Activated naive CD8-positive, alpha-beta T cell treated with anti-CD3 and anti-CD28 coated beads, Interleukin-2, amount 10 ng/mL, durations not matched to agents 7 days and 5 days (primary cell): ENCODE measurements around the gene ALG8. TPM values are rescaled to one million over a fixed set of nuclear protein-coding genes. Genes with fewer than 3 reads are reported as not detected.

Source experiments
- ATAC-seq: fragments of 150-1000 bp; cut with Tn5 transposase; one replicate; pipeline ENCODE4 v1.10.0; 2021; ENCODE audit warnings: low read depth, moderate library complexity
- POLR2A ChIA-PET: fragments of 350-600 bp; sonication (Branson Sonifier 250); formaldehyde crosslinking; loops from one replicate; lab custom pipeline; 2021; ENCODE audit warnings: antibody characterized with exemption; lab: Charles Lee
- DNase-seq: peaks from one replicate; pipeline ENCODE4 v3.0.0; 2021
- H3K27ac Mint-ChIP-seq: one replicate; pipeline ENCODE4 v1.8.0; 2022; ENCODE audit warnings: mild to moderate bottlenecking, mixed read lengths
- H3K27me3 Mint-ChIP-seq: one replicate; pipeline ENCODE4 v1.8.0; 2022; ENCODE audit warnings: mild to moderate bottlenecking, moderate library complexity, mixed read lengths
- H3K36me3 Mint-ChIP-seq: one replicate; pipeline ENCODE4 v1.8.0; 2021; ENCODE audit warnings: mild to moderate bottlenecking, mixed read lengths
- H3K4me1 Mint-ChIP-seq: one replicate; pipeline ENCODE4 v1.8.0; 2021; ENCODE audit warnings: mixed read lengths
- H3K4me3 Mint-ChIP-seq: one replicate; pipeline ENCODE4 v1.8.0; 2022; ENCODE audit warnings: mild to moderate bottlenecking, moderate library complexity, mixed read lengths
- H3K9me3 Mint-ChIP-seq: one replicate; pipeline ENCODE4 v1.8.0; 2021; ENCODE audit warnings: mixed read lengths
- total RNA-seq, 2 experiments: library from RNA; stranded (reverse); gene quantifications; one replicate each; pipeline ENCODE4 v1.2.3, GENCODE V29; 2021

The ALG8 gene
- total RNA-seq, 2 experiments from 2014 or later: 36.7 to 44.3 TPM

DNA sequence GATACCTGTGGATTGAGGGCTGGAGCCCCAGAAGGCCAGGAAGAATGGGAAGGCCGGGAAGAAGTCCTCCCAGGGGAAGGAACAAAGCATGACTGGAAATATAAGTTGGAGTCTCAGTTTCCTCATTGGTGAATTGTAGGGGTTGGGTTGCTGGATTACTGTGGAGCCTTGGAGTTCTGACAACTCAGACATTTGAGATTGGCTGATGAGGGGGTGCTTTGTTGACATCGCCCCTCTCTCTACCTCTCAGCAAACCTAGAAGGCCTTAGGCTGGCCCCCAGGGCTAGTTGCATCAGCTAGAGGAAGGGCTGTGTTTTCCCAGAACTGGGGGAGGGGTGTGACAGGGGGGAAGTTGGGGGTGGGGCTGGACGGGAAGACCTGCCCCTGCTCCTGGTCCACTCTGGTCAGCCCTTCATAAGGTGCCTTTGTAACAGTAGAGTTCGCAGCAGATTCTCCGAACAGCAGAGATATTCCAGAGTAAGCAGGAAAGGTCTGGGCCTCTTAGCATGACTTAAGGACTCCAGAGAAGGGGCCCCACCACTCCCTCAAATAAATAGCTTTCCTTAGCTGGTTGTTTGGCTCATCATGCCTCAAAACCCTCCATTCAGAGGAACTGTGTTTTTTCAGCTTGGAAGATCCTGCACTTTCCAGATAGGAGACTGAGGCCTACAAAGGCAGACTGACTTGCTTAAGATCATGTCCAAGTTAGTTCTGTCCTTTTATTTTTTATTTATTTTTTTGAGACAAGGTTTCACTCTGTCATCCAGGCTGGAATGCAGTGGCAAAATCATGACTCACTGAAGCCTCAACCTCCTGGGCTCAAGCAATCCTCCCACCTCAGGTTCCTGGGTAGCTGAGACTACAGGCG lies 88.2 kb downstream of the ALG8 start:
- DNase-seq: no peak
- Mint-ChIP-seq H3K36me3 (peaks cover 3% of the 10 kb centered on the region), H3K9me3 (no peaks in the 10 kb centered on the region), H3K27ac (peak overlapping the region; percentile 60), H3K4me1 (peaks cover 7% of the 10 kb centered on the region), H3K27me3 (peaks cover under 1% of the 10 kb centered on the region), H3K4me3 (no peak overlapping the region)
- no peak for ATAC-seq
- POLR2A ChIA-PET: no interaction called here

Other genes starting within 250 kb of the ALG8 start
- gene INTS4, start 145.0 kb downstream of the ALG8 start, total RNA-seq: 10 to 100 TPM; 53.9 to 56.8 TPM
- gene KCTD14, start 116.3 kb downstream of the ALG8 start, total RNA-seq: under 1 TPM in 1 of 2 experiments, not detected in 1; 0.22 TPM
- not detected for gene THRSP, start 75.8 kb downstream of the ALG8 start, total RNA-seq
- 100 to 1,000 TPM; 162 to 163 TPM for gene NDUFC2, start 59.8 kb downstream of the ALG8 start, total RNA-seq
- 1 to 10 TPM; 7.1 to 8.6 TPM for gene KCTD21, start 49.0 kb upstream of the ALG8 start, total RNA-seq
- gene USP35, start 49.3 kb upstream of the ALG8 start, total RNA-seq: 10 to 100 TPM; 13.4 to 13.5 TPM